NCI-H2029 treated with DMSO at 0.1 percent for 48 hours (cell line): ENCODE measurements around the gene TLX1.

Source experiments
- DNase-seq: peaks from one replicate; lab custom pipeline; 2025; lab: John Stamatoyannopoulos, UW

TLX1 gene

GRCh38 chr10:101112799-101113594 lies 18.1 kb upstream of the TLX1 start:
- DNase-seq: no peak

- DNase-seq: no peak
Observed at GRCh38 chr10:101113890-101114403, 17.2 kb upstream of the TLX1 start.

GRCh38 chr10:101114646-101115045 lies 16.5 kb upstream of the TLX1 start:
- no peak for DNase-seq

- no peak for DNase-seq
Observed at GRCh38 chr10:101116754-101117153, 14.3 kb upstream of the TLX1 start.

GRCh38 chr10:101118031-101118430 lies 13.1 kb upstream of the TLX1 start:
- no peak for DNase-seq

GRCh38 chr10:101120520-101120883 lies 10.6 kb upstream of the TLX1 start:
- no peak for DNase-seq

GRCh38 chr10:101120884-101121653 lies 10.0 kb upstream of the TLX1 start:
- DNase-seq: no peak

GRCh38 chr10:101121654-101122031 lies 9.5 kb upstream of the TLX1 start:
- no peak for DNase-seq

GRCh38 chr10:101122270-101123084 lies 8.6 kb upstream of the TLX1 start:
- no peak for DNase-seq

- no peak for DNase-seq
Observed at GRCh38 chr10:101123085-101123814, 7.8 kb upstream of the TLX1 start.

- DNase-seq: no peak
Observed at GRCh38 chr10:101123815-101124617, 7.1 kb upstream of the TLX1 start.

- no peak for DNase-seq
Observed at GRCh38 chr10:101124933-101125332, 6.2 kb upstream of the TLX1 start.

- DNase-seq: no peak
Observed at GRCh38 chr10:101126684-101127628, 4.1 kb upstream of the TLX1 start.

- no peak for DNase-seq
Observed at GRCh38 chr10:101130141-101130540, 959 bp upstream of the TLX1 start.

GRCh38 chr10:101131962-101132635 lies 999 bp downstream of the TLX1 start:
- no peak for DNase-seq

- DNase-seq: no peak
Observed at GRCh38 chr10:101132636-101133473, 1.8 kb downstream of the TLX1 start.

- DNase-seq: no peak
Observed at GRCh38 chr10:101133489-101134298, 2.6 kb downstream of the TLX1 start.
